ENCODE results near the gene SYF2.

DNA sequence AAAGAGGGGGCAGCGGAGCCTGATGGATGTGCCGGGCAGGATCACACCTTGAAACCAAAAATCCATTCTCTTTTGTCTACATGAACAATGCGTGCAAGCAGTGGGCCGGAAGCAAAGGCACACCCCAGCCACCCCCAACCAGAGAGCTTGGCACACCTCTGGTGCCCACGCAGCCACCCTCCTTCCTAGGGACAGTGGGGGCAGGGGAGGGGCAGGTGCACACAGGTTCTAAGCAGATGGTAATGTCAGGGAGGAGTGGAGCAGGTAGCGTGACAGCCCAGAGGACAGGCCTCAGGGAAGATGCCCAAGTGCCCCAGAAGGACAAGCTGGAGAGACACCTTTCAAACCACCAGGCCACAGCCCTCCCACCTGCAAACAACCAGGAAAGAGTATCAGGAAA is 36.5 kb downstream of the SYF2 start:
- TF ChIP-seq EZH2 (IDR thresholded peaks at IDR 0.05; ENCODE audit: low read length, missing control alignments) = no peak
- TF ChIP-seq, protein P1, sequence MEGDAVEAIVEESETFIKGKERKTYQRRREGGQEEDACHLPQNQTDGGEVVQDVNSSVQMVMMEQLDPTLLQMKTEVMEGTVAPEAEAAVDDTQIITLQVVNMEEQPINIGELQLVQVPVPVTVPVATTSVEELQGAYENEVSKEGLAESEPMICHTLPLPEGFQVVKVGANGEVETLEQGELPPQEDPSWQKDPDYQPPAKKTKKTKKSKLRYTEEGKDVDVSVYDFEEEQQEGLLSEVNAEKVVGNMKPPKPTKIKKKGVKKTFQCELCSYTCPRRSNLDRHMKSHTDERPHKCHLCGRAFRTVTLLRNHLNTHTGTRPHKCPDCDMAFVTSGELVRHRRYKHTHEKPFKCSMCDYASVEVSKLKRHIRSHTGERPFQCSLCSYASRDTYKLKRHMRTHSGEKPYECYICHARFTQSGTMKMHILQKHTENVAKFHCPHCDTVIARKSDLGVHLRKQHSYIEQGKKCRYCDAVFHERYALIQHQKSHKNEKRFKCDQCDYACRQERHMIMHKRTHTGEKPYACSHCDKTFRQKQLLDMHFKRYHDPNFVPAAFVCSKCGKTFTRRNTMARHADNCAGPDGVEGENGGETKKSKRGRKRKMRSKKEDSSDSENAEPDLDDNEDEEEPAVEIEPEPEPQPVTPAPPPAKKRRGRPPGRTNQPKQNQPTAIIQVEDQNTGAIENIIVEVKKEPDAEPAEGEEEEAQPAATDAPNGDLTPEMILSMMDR (conservative IDR thresholded peaks at IDR 0.05 in 1 of 2, IDR thresholded peaks at IDR 0.05 in 1 of 2; ENCODE audit: low read depth in 1 of 2, low read length in 2 of 2) = no peak
